CD4-positive, alpha-beta T cell treated with Interferon gamma for 1 hour (primary cell): ENCODE measurements around the gene ADAM23.

Source experiments
- DNase-seq: peaks from one replicate; pipeline ENCODE4 v3.0.0-alpha.2; 2020

ADAM23 gene

DNA sequence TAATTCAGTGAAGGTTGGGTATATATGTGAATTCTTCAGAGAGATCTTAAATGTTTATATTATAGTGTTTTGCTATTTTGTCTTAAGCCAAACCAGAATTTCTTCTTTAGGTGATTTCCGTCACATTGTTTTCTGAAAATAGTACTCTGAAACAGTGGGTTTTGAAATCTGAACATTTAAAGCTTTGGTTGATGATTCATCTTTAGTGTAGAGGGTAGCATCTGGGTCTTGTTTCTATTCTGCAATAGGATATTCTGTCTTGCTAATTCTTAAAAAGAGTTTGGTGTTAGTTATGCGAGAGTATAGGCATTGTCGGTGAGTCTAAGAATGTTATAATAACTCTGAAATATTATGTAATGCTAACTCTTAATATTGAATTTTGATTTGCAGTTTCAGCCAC, 129.4 kb downstream of the ADAM23 start:
- no peak for DNase-seq

DNA sequence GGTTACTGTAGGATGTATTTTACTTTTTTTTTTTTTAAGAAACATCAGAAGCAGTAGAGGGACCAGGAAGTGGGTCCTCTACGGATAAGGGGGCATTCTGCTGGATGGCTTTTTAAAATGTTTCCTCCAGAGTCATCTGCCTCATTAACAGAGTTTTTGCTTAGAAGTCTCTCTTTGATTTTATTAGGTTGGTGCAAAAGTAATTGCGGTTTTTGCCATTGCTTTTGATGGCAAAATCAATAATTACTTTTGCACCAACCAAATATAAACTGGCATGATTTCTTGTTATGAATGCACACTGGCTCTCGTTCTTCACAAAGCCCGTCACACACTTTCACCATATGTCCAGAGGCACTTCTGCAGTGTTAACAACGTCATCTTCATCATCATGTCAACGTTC, 130.5 kb downstream of the ADAM23 start:
- no peak for DNase-seq

DNA sequence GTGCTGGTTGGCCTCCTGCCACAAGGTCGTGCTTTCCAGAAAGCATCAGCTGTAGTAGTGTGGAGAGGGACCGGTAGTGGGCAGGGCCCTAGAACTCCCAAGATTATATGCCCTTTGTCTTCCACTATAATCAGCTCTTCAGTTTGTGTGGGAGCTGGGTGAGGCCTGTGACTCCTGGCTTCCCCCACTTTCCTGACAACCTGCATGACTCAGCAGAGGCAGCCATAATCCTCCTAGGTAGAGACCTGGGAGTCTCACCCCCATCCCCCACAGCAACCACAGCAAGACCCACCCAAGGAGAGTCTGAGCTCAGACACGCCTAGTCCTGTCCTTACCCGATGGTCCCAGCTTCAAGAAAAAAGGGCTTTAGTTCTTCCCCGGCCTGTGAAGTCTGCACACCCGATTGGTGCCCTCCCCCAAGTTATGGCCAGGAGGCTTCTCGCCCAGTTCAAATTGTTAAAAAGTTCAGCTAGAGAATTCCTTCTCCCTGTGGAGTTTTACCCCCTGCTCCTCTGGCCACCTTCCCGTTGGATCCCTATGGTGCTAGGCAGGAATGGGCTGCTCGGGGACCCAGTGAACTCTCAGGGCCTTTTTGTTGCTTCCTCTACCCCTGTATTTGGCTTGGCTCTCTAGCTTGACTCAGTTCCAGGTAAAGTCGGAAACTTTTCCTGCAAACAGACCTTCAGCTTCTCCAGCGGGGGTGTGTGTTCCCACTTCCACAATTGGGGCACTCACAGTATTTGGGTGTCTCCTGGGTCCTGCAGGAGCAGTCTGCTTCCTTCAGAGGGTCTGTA, 141.2 kb downstream of the ADAM23 start:
- DNase-seq = no peak

DNA sequence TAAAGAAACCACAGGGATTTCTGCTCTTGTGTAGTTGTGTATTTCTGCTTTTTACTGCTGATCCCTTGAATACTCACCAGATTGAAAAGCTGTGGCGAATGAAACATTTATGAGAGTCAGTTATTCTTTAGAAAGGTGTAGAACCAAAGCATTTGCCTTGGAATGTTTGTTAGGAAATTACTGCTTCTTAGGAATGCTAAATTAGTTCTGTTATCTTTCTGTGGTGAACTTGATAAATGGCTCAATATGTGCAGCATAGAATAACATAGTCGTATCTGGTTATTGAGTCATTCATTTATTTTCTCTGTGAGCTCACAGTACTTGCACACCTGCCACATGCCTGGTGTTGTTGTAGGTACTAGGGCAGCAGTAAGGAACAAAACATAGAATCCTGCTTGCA, 142.0 kb downstream of the ADAM23 start:
- DNase-seq = no peak

DNA sequence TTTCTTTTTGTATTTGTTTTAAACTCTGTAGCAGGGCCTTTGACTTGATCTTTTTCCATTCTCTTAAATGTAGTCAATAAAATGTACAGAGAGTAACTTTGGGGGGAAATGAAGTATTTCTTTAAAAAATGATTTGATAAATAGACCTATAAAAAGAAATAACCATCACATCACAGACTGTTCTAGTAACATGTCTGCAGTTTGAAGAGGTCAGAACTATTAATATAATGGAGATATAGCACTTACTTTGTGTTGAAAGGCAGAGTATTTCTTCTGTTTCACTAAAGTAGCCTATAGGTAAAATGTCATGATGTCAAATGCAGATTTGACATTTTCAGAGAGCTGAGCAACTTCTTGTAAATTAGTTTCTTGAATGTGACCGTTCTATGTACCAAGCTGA, 143.3 kb downstream of the ADAM23 start:
- DNase-seq = no peak

DNA sequence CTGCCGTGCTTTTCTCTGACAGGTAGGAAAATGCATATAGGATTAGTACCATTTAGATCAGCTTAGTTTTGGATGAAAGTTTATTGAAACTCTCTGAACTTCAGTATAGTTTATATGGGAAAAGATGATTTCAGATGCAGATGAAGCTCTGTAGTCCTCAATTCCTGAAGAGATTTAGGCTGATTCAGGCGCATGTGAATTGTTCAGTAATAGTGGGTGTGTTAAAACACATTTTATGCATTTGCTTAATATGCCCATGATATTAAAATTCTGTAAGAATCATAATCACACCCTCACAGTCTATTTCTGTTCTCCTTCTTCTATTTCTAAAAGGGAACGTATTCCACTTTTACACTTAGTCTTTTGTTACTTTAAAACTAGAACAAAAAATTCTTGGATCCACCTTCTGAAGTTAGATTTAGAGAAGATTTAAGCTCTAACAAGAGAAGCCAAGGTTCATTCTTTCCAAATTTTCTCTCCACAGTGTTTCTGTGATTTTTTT, 154.4 kb downstream of the ADAM23 start:
- no peak for DNase-seq

DNA sequence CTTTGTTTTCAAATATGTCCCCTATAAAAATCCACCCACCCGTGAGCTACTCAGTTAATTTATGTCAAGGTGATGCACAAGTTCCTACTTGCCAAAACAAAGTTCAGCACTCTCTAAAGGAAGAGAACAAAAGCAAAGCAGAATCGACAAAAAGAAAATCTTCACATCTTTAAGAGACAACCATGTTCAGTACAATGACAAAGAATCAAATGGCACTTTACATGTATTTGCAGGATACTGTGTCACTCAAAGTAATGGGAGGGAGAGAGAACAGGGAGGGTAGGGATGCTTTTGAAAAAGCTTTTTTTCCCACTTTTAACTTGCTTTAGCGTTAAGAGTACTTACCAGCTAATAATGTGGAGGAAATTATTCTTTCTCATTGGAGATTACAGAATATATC, 159.9 kb downstream of the ADAM23 start:
- no peak for DNase-seq

DNA sequence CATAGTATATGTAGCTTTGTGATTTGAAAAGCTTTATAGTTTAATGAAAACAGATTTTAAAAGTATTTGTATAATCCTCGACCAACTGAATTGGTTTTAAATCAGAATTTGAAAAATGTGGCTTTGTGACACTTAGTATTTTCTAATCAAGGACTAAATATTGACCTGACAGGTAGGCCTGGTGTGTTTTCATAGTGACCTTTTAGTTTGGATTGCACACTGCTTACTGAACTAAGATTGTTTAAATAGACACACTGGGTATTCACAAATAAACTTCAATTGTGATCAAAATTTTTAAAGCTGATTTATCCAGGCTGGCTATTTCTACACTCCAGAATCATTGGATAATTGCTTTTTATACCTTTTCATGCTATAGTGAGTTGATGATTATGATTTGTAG, 167.1 kb downstream of the ADAM23 start:
- no peak for DNase-seq

DNA sequence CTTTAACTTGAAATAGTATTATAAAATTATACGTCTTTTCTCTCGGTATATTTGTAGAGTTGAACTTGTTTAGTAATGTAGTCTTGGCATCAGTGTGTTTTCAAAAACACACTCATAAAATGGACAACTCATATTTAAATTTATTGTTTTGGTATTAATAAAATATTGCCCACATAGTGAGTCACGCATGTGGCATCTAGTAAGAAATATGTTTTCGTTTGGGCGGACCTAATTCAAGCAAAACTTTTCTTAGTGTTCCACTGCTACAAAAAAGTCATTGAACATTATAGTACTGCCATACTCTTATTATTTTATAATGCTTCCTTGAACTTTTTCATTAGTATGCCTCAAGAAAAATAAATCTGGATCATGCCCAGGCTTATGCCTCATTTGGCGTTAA, 167.9 kb downstream of the ADAM23 start:
- DNase-seq = no peak

DNA sequence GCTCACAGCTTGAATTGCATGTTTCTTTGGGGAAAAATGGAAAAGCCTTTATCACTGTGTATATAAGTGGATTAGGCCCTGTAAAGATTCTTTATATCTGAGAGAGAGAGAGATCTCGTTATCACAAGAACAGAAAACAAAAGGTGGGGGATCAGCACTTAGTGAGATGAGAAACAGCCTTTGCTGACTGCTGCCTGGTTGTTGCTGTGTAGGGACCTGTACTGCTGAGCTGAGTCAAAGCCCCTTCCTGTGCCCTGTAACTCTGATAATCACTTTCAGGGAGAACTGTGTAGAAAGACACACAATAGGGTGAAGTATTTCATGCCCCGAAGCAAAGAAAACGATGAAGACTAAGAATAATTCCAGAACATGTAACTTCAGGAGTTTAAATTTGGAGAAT, 168.4 kb downstream of the ADAM23 start:
- DNase-seq = no peak

DNA sequence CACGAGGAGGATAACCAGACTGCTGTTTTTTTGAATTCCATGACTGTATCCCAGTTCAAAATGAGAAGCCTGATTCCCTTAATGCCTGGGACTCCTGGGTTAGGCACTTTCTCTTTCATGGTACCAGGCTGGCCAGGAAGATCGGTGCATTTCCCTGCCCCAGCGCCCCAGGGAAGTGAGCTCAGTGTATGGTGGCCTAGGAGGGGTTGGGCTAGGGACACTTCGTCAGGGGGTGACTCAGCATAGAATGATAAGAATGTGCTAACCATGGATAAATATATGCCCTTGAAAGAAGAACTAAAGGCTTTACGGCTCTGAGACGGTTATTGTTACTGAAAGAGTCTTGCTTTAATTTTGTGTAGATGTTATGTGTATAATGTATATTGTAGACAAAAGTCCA, 171.5 kb downstream of the ADAM23 start:
- no peak for DNase-seq

DNA sequence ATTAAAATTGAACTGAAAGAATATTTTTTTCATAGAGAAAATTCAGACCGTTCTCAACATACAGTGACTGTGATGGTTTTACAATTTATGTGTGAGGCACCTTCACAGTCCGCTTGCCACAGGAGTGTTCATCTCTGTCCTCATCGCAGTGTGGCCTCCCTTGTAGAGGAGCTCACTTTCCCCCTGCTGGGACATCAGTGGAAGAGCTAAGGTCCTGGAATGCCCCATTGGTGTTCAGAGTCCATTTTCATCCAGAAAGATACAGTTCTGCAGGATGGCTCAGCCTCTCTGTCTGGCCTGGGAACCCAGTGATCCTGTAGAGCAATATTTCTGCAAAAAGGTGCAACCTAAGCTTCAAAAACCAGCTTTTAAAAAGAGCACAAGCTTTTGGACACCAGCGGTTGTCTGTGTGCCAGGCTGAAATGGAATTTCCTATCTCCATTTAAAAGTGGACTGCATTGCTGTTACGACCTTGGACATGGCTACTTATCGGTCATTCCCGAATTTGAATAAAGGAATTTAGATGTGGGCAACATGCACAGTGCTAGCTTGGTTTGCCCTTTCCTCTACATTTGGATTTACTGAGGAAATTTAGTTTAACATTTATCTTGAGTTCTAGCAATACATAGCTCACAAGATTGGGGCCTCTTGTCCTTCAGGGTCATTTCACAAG, 172.2 kb downstream of the ADAM23 start:
- no peak for DNase-seq

DNA sequence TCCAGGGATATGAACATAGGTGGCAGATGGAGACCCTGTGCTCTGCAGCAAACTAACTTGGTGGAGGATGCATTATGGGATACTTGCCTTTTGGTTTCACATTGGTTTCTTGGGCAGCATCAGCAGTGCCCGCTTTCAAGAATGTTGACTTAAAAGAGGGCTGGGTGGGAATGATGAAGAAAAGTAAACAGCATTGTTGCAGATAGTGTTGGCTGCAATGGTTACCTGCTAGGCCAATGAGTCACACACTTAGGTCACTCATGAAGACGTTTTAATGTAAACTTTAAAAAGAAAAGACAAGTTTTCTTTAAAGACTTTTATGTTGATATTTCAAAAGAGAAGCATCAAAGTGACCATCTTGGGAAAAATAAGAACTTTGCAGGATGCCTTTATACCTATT, 172.8 kb downstream of the ADAM23 start:
- no peak for DNase-seq

DNA sequence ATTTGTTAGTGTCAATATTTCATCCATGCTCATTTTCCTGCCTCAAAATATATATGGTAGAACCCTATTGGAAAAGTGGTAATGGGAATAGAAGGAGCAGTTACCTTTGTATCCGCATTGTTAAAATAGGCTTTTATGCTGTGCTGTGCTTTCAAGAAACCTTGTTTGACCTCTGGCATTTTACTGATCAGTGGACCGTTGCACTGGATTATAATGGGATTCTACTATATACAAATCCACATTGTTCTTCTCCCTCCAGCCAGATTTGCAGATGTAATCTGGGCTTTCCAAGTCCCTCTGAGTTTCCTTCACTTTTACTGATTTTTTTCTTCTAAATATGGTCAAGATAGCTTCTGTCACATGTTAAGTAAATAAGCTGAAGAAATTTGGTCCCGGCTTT, 175.7 kb downstream of the ADAM23 start:
- no peak for DNase-seq

DNA sequence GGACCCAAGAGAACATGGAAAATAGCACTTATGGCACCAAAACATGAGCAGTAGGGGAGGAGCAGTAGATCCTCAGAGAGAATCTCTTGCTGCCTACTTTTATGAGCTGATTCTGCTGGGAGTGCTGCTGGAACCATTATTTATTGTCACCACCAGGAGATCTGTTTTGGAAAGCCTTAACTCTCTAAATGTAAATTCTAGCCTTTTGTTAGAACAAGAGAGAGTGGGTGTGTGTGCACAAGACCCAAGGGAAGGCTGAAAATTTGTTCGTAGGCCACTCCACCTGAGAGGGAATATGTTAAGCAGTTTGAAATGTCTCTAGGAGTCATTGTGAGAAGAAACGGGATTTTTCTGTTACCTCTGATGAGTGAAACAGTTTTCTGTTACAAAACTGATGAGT, 182.8 kb downstream of the ADAM23 start:
- no peak for DNase-seq

DNA sequence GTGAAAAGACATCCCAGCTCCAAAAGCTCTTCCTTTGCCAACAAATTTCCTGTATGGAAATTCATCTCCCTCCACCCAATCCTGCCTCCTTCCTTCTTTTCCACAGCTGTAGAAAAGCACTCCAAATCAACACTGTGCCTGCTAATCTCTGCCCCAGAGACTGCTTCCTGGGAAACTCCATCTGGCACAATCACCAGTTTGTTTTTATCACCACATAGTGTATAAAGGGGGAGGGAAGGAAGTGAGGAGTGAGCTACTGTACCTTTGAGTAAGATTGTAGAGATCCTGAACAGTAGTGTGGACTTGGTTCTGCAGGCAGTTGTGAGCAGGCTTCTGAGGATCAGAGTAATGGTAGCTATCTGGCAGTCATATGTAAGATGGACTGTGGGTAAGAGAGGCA, 184.3 kb downstream of the ADAM23 start:
- no peak for DNase-seq

DNA sequence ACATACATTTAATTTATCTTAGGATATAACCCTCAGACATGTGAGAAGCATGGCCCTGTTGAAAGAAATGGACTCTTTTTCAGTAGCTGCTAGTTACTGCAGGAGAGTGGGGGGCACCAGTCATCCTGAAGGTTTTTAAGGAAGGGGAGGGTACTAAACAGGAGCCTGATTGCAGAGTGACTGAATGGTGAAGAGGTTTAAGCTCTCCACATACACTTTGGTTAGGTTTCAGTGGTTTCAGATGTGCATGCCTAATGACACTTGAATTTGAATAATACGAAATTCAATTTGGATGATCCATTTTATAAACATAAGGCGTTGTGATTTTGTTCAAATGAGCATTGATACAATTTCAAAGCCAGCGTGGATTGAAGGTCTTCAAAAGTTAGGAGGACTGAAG, 188.0 kb downstream of the ADAM23 start:
- DNase-seq = no peak

DNA sequence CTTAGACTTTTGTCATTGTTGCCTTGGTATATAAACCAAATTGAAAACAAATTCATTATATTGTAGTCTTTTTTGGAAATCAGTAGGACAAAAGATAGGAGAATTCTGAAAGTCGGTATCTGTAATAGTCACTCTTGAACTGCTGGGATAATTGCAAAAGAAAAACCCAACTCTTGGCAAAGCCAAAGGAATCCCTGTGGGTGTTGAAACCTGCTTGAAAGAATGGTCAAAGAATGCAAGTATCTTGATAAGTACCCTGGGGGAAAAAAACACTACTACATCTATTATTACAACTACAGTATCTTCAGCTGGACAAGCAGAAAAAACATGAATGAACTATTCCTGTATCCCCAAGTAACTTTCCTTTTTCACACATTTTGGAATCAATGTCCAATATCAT, 191.7 kb downstream of the ADAM23 start:
- DNase-seq = no peak

DNA sequence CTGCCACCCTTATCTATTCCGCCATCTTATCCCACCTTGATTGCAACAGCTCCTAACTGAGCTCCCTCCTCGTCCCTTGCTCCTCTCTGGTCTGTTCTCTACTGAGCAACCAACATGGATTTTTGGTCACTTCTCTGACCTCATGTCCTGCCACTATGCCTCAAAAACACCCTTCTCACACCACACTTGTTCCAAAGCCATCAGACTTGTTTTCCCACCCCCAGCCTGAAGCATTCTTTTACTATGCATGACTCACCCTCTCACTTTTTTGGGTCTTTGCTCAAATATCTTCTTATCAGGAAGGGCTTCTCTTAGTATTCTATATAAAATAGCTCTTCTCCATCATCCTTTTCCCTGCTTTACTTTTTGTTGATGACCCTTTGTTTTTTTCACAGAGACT, 196.3 kb downstream of the ADAM23 start:
- no peak for DNase-seq

DNA sequence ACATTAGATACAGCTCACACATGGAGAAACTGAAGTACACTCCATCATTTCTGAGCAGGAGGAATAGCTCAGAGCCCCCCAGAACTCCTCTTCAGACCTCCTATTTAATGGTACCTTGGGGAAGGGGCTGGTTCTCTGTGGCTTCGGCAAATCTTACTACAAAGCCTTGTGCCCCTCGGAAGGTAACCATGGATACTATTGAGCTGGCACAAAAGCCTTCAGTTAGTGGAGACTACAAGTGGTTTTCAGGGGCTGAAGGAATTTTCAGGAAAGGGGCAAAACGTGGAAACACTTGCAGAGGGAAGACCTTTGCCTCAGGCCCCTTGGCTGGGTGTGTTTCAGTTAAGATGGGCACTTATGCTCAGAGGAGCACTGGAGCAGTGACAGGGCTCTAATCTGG, 197.9 kb downstream of the ADAM23 start:
- no peak for DNase-seq

DNA sequence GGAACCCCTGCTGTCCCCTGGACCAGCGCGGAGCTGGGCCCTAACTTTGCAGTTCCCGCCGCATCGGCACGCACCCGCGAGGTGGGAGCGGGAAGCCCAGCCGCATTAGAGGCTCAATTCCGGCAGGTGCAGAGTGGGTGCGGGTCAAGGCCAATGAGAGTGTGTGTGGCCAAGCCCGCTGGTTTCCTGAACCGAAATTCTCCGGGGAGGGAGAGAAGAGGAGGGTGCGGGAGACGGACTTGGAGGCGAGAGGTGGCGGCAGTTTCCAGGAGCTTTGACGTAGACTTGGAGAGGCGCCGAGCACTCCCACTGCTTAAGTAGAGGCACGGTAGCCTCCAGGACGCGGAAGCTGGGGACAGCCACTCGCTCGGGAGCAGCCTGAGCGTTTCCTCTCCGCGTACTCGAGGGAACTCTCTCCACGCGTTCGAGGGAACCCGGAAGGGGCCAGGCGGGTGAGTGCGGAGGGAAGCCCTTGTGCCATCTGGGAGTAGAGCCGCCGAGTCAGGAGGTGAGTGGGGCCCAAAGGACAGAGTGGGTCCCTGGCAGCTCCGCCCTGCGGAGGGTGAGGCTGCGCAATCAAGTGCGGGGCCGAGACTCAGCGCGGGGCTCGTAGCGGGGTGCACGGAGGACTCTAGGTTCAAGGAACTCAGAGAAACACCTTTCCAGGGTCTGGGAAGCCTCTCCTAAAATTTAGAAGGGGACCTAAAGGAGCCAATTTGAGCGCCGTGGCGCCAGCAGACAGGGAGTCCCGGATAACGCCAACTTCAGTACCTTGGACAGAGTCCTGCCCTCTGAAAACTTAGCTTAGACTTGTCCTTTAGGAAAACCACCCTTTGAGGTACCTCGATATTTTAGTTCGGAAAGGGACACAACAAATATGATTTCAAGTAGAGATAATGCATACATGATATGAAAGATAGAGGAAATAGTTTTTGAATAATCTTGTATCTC, 199.0 kb downstream of the ADAM23 start, which contains the start of gene FAM237A:
FAM237A (plus strand) TSS at position 413 of the 951 bp plus-strand sequence. CDS start 1,750 bp downstream, outside the sequence.
- no peak for DNase-seq

DNA sequence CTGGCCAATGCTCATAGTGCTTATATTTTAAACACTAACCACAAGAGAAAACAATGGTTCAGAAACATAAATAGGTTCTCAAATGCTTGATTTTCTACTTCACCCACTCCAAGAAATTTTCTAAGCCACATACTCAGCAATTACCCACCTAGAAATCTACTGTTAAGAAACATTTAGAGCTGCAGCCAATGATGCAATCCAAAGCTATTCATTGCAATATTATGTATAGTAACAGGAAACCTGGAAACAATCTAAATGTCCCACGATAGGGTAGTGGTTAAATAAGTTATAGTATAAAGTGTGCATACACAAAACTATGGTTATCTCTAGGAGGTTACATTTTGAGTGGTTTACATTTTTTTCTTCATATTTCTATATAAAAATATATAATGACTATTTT, 204.7 kb downstream of the ADAM23 start:
- no peak for DNase-seq

DNA sequence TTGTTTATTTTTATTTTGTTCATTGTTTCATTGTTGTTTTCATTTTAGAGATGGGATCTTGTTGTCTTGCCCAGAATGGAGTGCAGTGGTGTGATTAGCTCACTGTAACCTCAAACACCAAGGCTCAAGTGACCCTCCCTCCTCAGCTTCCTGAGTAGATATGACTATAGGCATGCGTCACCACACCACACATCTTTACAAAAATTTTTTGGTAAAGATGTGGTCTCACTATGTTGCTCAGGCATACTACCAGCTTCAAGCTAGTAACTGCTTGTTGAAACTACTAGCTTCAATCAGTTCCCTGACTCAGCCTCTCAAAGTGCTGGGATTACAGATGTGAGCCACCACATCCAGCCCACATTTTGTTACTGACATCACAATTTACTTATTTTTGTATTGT, 213.8 kb downstream of the ADAM23 start:
- no peak for DNase-seq
